GM18907 (cell line): ENCODE results near the gene CLMN.
"Not testable (repeated sequence)": the region's sequence is repeated elsewhere in the genome, so short reads cannot be mapped to it uniquely, and the experiment has no call there.

Experiments
- ATAC-seq: cut with Tn5 transposase; IDR thresholded peaks from one replicate; pipeline ENCODE4 v1.9.1; 2021; ENCODE audit warnings: mild to moderate bottlenecking, moderate library complexity; ENCODE audit not compliant: unreplicated experiment

CLMN gene

DNA sequence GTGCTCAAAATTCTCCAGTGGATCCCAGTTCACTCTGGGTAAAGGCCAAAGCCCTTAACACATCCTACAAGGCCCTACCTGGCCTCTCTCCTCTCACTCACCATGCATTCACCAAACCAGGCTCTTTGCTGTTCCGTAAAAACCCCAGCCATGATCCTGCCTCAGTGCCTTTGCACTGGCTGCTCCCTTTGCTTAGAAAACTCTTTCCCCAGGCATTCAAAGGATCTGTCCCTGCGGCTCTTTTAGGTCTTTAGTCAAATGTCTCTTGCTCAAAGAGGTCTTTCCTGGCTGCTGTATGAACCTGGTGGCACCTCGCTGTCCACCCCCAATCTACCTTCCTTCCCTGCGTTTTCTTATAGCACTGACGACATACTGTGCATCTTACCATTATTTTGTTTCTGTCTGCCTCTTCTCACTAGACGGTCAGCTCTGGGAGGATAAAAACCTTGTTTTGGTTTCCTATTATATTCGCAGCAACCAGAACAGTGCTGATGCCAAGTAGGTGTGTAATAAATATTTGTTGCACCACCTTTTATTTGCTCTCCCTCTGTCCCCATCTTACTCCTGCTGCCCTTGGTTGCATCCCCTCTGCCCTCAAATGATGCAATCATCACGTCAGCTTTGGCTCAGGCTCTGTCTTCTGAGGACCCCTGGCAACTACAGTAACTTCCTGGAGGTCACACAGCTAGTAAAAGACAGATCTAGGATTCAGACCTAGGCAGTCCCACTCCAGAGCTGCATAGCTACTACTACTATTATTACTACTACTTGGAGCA, 138.6 kb downstream of the CLMN start:
- no peak for ATAC-seq

DNA sequence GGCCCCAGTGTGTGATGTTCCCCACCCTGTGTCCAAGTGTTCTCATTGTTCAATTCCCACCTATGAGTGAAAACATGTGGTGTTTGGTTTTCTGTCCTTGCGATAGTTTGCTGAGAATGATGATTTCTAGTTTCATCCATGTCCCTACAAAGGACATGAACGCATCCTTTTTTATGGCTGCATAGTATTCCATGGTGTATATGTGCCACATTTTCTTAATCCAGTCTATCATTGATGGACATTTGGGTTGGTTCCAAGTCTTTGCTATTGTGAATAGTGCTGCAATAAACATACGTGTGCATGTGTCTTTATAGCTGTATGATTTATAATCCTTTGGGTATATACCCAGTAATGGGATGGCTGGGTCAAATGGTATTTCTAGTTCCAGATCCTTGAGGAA, 144.0 kb downstream of the CLMN start:
- ATAC-seq: not testable (repeated sequence)

DNA sequence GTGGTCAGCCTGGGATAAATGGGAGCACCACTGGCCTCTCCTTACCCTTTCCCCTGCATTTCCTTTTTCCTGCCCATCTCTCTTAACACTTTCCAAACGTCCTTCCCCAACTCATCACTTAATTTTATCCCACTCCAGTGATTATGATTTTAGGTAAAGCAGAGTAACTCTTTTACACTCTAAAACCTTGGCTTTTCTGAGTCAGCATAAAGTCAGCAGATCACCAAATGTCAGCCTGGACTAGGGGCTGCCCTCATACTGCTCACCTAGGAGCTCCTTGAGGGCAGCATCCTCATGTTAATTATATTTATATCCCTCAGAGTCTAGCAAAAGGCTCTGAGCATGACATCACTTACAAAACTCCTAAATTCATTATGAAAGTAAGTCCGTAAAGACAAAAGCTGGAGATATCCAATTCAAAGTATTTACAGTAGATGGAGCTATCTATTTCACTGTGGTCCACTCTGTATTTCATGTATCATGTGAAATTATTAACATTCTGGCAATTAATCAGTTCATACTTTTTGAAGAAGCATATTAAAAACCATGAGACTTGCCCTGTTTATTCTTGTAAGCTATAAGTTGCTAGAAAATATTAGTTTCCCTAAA, 145.4 kb downstream of the CLMN start:
- no peak for ATAC-seq

DNA sequence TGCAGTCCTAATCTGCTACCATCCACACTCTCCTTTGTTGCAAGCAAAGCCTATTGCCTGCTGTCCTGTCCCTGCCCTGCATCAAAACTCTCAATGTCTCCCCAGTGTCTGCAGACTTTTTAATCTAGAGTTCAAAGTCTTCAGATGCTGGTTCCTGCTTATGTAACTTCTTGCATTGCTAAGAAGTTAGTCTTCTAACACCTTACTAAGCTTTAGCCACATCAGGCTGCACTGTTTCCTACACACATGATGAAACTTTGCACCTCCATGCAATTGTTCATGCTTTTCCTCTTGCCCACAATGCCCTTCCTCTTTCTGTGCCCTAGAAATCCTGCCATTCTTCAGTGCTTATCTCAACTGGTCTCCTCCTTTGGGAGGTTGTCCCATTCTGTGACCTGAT, 146.2 kb downstream of the CLMN start:
- ATAC-seq: no peak

DNA sequence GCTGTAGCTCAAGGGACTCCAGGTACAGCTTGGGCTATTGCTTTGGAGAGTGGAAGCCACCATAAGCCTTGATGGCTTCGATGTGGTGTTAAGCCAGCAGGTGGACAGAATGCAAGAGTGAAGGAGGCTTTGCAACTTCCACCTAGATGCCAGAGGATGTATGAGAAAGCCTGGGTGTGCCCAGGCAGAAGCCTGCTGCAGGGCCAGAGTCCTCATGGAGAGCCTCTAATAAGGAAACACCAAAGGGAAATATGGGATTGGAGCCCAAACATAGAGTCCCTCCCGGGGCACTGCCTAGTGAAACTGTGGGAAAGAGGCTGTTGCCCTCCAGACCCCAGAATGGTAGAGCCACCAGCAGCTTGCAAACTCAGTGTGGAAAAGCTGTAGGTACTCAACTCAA, 152.5 kb downstream of the CLMN start:
- ATAC-seq: no peak

DNA sequence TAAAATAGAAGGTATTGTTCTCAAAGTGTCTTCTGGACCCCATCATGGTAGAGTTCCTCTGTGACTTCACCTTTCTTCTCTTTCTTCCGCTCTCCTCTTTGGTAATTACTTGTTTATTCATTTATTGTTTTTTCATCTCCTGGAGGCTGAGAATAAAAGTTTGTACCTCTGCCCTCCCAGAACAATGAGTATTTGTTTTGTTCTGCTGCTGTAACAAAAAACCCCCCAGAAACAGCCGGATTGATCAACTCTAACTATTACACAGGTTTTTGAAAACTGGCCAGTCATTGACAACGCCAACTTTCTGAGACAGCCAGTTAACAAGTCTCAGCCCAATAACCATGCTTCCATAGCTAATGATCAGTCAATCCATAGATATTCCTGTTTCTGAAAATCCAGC, 154.2 kb downstream of the CLMN start:
- no peak for ATAC-seq

DNA sequence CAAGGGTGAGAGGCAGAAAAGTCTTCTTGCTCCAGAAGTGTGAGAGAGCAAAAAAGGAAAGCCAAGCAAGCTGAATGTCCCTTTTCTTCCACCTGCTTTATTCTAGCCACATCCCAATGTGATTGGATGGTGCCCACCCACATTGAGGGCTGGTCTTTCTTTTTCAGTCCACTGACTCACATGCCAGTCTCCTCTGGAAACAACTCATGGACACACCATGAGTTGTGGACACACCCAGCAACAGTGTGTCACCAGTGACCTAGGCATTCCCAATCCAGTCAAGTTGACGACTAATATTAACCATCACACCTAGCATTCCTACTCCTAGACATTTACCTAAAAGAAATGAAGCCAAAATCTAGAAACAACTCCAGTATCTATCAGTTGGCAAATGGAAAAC, 155.2 kb downstream of the CLMN start:
- no peak for ATAC-seq

DNA sequence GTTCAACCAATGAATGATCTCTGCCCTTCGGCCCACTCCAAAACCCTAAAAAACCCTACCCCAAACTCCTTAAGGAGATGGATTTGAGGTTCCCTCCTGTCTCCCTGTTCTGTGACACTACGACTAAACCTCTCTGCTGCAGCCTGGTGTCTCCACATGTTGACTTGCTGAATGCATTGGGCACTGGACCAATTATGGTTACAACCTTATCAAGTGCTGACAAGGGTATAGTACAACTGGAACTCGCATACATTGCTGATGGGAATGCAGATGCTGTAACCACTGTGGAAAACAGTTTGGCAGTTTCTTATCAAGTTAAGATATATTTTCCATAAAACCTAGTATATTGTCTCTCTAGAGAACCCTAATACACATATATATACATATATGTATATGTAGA, 156.0 kb downstream of the CLMN start:
- ATAC-seq: no peak

DNA sequence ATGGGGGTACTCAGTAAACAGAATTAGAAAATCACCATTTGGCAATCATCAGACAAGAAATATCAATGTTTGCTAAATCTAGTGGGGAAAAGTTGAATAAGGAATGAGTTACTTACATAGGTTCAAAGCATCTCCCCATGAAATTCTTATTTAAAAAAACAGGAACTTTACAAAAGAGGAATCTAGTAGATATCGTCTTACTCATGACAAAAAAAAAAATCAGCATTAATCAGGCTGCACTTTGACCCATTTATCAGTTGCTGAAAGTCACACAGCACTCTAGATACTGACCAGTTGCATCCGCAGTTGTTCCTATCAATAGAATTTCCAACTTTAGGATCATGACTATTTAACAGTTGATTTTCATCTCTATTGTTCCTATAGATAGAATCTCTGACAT, 156.6 kb downstream of the CLMN start:
- no peak for ATAC-seq

DNA sequence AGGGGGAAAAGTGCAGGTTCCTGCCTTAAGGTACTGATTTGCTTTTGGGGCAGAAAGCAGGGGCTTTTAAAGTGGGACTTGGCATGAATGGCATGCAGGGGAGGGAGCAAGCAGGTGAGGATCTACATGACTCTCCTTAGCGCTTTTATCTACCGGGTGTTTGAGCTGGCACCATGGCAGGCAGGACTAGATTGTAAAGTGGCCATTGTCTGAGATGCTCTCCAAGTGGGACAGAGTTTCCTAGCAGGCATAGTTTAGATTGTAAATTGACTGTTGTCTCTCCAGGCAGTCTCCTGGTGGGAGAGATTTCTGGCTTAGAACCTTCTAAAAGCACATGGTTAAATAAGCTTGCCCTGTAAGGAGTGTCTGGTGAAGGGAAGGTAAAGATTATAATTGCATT, 157.1 kb downstream of the CLMN start:
- ATAC-seq: no peak

DNA sequence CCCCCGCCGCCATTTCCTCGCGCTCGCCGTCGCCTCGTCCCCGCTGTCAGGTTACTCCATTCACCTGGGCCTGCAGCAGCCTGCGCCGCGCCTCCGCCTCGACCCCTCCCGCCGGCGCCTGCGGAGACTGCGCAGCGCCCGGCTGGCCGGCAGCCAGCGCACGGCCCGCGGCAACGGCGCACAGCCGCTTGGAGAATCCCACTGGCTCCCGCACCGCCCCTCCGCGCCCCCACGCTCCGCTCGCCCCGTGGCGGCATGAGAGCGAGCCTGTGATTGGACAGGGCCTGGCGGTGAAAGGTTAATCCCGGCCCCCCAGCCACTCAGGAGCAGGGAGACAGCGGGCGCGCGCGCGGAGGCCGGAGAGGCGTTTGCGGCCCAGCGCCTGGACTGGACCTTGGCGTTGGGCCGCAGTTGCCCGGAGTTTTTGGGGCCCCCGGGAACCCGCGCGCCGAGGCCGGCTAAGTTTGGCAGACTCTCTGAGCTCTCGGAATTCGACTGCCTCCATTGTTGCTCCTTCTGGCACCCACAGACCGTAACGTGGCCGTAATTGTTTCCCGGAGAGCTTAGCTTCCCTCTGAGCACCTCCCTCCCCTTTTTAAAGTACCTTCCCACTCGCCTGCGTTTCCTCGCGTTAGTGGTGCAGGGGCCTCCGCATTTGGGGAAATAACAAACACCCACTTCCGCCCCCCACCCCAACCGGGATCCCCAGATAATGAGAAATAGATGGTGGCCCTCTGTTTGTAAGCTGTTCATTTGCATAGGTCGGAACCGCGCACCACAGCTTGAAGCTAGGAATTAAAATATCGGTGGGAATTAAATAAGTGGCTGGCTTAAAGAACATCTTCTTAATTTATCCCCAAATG, 162.2 kb downstream of the CLMN start, which contains the start of gene DICER1:
TSS of gene DICER1 (minus strand) at position 203 of the 863 bp plus-strand sequence. CDS start 24,071 bp downstream, outside the sequence.
- ATAC-seq: peak; percentile 80

DNA sequence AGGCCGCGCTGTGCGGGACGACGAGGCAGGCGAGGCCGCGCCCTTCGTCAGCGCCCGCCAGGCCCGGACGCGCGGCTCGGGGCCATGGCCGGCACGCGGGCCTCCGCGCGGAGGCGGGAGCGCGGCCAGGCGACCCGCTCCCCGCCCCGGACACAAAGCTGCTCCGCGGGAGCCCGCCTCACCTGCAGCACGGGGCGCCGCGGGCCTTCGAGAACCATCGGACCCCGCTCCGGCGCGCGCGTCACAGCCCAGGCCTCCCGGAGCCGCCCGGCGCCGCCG, 162.7 kb downstream of the CLMN start:
- ATAC-seq: no peak

DNA sequence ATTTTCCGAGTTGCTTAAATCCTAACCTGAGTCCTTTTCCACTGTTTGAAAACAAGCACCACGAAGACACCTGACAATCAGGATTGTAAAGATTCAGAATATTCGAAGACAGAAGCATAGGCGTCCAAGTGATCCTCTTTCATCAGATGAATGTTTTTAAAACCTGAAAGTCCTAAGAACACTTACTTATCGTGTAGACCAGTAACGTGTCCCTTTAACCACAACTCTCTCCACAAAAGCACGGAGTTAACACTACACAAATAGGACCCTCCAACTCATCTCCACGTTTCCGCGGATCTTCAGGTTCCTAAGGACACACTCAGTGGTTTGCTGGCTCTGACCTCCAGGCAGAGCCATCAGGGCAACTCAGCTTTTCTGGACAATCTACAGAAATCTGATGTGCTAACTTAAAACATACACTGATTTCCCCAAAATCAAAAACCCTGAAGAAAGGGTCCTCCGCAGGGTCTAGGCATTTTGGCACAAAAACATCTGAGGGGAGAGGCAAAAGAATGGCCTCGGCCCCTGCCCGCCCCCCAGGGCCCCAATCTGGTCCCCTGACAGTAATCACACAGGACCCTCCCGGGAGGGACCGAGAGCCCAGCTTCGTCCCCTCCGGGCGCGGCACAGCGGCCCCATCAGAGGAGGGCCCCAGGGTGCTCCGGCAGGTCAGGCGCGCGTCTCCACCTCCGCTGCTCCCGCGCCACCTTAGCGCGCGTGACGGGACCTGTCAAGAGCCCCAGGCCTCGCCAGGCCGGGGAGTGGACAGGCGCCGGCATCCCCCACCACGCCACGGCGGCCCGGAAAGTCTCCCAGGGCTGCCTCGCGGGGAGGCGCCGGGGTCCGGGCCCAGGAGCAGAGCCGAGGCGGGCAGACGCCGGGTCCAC, 163.3 kb downstream of the CLMN start:
- ATAC-seq: peak; percentile 40

DNA sequence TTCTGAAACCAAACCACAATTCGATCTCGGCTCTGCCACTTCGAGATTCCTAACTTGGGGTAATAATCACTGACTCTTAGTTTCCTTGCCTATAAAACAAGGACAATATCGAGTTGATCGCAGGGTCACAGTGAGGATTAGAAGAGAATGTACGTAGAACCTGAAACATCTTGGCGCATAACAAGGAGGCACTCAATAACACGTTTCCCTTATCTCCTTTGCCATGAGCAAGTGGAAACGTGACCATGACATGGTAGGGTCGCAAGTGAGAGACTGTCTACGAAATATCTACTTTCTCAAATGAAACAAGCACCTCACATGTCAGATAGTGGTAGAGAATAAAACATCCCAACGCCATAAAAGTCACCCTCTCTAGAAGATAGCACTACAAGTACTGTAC, 164.7 kb downstream of the CLMN start:
- no peak for ATAC-seq

DNA sequence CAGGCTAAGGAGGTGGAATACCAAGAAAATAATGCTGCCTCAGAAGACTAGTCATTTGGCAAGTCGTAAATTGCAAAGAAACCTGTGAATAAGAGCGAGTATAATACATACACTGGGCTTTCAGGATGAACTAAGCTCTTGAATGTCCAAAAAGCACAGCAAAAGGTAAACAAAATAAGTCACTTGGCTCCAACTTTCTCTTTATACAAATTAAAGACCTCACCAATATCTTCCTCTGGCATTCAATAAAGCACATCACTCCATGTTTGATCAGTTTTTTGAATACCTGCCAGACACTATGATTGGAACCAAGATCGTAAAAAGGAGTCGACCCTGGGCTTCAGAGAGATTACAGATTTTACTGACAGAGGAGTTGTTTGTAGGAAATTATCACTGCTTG, 165.8 kb downstream of the CLMN start:
- ATAC-seq: no peak

DNA sequence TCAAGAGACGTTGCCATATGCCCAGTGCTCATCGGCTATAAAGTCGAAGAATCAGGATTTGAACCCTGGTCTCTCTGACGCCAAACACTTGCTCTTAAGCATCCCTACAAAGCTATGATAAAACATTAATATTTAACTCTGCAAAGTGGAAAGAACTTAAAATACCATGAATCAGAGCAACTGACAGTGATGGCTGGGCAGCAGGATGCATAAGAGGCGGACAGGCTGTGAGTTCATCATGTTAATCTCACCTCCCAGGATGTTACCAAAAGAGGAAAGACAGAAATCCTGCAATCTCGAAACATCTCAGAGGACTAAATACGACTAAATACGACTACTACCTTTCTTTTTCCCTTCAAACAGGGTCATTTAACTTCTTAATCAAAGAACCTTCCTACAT, 168.1 kb downstream of the CLMN start:
- ATAC-seq: no peak

DNA sequence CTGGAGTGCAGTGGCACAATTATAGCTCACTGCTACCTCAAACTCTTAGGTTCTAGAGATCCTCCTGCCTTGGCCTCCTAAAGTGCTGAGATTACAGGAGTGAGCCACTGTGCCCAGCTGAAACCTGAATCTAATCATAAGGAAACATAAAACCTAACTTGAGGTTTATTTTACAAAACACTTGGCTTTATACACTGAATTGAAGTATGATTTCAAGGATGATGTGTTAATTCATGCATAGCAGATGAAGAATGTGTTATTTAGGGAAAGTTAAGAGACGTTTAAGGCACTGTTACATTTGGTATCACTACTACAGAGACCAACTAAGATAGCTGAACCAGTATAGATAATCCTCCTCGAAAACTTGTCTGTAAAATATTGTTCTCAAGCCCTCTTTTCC, 168.8 kb downstream of the CLMN start:
- ATAC-seq: no peak

DNA sequence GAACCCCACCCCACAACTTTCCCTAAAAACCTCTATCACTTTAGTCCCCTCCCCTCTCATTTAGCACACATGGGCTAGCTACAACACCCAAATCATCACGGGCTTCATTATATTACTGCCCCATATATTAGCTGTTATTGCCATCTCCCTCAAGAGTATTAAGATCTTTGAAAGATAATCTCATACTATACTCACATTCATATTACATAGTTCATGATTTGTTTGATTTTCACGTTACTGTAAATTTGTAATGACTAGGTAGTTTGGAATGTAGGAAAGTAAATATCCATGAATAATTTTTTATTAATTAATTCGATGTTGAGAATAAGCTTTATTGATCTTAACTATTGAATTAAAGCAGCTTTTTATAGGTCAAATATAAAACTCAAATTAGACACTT, 170.3 kb downstream of the CLMN start:
- ATAC-seq: no peak

DNA sequence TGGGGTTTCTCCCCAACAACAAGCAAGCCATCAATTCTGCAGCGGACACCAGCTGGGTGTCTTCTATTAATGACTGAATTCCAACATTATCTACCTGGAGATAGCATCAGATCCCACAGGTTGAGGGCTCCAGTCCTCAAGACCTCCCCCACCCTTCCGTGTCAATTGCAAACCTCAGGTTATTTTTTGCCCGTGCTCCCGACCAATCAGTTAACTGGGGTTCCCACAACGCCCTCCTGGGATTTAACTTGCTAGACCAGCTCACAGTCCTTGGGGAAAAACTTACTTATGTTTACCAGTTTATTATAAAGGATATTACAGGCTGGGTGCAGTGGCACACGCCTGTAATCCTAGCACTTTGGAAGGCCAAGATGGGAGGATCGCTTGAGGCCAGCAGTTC, 172.1 kb downstream of the CLMN start:
- no peak for ATAC-seq

DNA sequence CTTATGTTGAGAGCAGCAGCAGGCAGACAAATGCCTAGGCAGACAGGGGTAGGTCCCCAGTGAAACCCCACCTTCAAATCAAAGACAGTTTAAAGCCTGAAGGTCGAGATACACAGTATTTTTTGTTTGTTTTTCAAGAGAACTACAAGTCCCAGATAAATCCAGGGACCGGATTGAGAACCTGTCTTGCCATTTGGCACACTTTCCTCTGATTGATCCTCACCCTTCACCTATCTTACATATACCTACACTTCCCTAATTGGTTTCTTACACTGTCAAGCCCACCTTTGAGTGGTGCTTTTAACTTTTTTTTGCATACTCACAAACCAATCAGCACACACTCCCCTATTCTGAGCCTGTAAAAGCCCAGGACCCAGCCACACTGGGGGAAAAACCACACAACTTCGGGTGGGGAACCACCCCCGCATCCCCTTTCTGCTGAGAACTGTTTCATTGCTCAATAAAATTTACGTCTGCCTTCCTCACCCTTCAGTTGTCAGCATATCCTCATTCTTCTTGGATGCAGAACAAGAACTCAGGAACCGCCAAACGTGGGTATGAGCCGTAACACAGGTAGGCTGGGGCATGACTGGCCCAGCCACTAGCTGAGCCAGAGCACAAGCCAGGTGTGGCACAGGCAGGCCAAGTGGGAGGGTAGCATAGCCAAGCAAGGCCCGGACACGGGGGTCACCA, 173.5 kb downstream of the CLMN start:
- no peak for ATAC-seq
